K562 treated with DMSO at 1 percent for 48 hours (cell line): ENCODE results near the gene OVCH2. TPM values are rescaled to one million over a fixed set of nuclear protein-coding genes. Genes with fewer than 3 reads are reported as not detected.

Experiments used
- total RNA-seq: library from RNA; unstranded; fragments of 300-600 nt; gene quantifications from 2 replicates; pipeline ENCODE4 v1.2.3, GENCODE V29; 2022; ENCODE audit warnings: low replicate concordance; ENCODE audit errors: extremely low read depth

Gene OVCH2, protein sequence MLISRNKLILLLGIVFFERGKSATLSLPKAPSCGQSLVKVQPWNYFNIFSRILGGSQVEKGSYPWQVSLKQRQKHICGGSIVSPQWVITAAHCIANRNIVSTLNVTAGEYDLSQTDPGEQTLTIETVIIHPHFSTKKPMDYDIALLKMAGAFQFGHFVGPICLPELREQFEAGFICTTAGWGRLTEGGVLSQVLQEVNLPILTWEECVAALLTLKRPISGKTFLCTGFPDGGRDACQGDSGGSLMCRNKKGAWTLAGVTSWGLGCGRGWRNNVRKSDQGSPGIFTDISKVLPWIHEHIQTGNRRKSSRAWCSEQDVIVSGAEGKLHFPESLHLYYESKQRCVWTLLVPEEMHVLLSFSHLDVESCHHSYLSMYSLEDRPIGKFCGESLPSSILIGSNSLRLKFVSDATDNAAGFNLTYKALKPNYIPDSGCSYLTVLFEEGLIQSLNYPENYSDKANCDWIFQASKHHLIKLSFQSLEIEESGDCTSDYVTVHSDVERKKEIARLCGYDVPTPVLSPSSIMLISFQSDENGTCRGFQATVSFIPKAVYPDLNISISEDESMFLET
- not detected in 2 replicates for total RNA-seq

DNA sequence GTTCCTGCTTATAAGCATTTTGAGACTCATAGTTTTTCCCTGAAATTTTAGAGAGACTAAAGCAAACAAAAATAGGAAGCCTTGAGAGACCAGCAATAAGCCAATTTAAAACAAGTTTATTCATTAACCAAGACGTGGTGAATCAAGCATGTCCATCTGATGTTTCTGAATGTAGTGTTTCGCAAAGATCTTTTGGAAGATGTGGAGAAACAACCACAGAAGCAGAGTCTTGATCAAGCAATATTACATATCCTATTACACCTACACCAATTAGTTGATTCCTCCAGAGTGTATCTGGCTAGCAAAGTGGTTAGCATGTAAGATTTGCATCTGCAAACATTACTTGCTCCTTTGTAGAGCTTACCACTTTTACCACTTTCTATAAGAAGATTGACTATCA lies at the start of gene OVCH2:
OVCH2 (minus strand) TSS at position 101 of the 400 bp plus-strand sequence; CDS start at position 18, 83 bp downstream.

DNA sequence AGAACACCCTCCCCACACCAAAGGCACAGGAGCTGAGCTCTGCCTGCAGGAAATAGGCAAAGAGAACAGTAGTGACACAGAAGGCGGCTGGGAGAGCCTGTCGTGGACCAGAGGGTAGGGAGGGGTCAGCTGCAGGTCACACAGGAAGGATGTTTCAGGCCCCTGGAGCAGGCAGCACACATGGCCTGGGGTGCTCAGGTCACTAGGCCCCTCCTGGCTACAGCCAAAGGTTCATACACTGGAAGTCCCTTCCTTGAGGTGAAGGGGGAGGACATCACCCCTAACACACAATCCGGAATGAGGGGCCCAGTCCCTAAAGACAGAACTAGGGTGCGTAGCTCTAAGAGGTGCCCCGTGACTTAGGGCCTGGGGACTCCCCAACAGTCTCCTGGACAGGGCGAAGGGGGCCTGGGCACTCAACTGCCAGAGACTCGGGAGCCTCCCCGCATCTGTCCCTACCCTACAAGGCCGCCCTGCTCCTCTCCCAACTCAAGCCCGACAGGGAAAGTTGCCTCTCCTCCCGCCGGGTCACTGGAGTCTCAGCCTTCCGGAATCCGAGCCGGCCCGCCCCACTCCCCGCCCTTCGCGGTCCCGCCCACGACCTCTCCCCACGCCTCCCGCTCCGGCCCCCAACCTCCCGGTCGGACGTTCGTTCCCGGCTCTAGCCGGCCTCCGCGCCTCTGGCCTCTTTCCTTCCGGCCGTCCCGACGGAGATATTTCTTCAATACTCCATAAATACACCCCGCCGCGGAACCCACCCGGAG lies 33.1 kb downstream of the OVCH2 start, which contains the start of gene CYB5R2:
CYB5R2 (minus strand) TSS at position 541 of the 764 bp plus-strand sequence. CDS start 675 bp downstream, outside the sequence.

Other genes starting within 250 kb of the OVCH2 start
- not detected in 2 replicates for gene OLFML1, start 221.0 kb downstream of the OVCH2 start, total RNA-seq
- gene PPFIBP2, start 192.5 kb downstream of the OVCH2 start, total RNA-seq, result not detected in 2 replicates
- gene CYB5R2, start 33.0 kb downstream of the OVCH2 start, total RNA-seq, result not detected in 2 replicates
- not detected in 2 replicates for gene OR5P2, start 90.5 kb upstream of the OVCH2 start, total RNA-seq
- gene OR5P3, start 124.4 kb upstream of the OVCH2 start, total RNA-seq, result not detected in 2 replicates
- gene OR10A6, start 224.8 kb upstream of the OVCH2 start, total RNA-seq, result not detected in 2 replicates
- gene OR10A3, start 235.2 kb upstream of the OVCH2 start, total RNA-seq, result not detected in 2 replicates